ENCODE results near the gene ECSIT. TPM values are rescaled to one million over a fixed set of nuclear protein-coding genes. Genes with fewer than 3 reads are reported as not detected.

Gene ECSIT
- total RNA-seq, 1 experiment from 2014 or later = 56.4 TPM

DNA sequence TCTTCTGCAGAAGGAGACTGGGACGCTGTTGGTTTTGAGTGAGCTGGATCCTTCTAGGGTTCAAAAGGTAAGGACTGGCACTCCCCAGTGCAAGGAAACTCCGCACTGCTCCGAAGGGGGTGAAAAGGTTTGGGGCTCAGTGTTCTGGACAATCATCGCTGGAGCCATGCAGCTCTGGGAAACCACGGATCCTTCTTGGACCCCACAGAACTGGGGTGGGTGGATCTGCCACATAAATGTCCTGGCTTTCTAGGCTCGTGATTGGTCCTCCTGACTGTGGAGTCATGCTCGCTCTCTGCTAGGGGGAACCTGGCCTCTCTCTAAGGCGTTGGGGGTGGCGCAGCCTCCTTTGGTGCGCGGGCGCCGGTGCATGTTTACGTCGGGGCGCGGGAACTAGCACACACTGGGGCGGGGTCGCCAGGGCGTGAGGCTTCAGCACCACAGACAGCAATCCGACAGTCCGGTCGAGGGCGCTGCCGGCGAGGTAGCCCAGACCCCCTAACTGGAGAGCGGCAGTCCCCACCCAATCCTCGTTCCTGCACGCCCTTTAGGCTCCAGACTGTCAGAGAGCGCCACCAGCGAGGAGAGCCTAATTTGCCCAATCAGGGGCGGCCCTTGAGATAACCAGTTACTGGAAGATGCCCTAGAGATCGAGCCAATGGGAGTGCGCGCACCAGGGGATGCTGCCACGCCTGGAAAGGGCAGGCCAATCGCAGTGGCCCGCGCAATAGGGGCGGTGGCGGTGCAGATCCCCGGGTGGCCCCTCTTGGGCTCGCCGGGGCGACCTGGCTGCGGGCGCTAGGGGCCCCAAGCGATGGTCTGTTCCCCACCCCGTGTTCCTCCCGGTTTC, 47.2 kb downstream of the ECSIT start (continued):
- TF ChIP-seq, protein P1, sequence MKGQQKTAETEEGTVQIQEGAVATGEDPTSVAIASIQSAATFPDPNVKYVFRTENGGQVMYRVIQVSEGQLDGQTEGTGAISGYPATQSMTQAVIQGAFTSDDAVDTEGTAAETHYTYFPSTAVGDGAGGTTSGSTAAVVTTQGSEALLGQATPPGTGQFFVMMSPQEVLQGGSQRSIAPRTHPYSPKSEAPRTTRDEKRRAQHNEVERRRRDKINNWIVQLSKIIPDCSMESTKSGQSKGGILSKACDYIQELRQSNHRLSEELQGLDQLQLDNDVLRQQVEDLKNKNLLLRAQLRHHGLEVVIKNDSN (CRISPR knock-in tag; IDR thresholded peaks at IDR 0.05) = no peak
- TF ChIP-seq NFYB (CRISPR knock-in tag; conservative IDR thresholded peaks at IDR 0.05; ENCODE audit: low read depth) = peak; percentile 78
- TF ChIP-seq, protein P2, sequence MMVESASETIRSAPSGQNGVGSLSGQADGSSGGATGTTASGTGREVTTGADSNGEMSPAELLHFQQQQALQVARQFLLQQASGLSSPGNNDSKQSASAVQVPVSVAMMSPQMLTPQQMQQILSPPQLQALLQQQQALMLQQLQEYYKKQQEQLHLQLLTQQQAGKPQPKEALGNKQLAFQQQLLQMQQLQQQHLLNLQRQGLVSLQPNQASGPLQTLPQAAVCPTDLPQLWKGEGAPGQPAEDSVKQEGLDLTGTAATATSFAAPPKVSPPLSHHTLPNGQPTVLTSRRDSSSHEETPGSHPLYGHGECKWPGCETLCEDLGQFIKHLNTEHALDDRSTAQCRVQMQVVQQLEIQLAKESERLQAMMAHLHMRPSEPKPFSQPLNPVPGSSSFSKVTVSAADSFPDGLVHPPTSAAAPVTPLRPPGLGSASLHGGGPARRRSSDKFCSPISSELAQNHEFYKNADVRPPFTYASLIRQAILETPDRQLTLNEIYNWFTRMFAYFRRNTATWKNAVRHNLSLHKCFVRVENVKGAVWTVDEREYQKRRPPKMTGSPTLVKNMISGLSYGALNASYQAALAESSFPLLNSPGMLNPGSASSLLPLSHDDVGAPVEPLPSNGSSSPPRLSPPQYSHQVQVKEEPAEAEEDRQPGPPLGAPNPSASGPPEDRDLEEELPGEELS (CRISPR knock-in tag; IDR thresholded peaks at IDR 0.05) = peak; percentile 84
- TF ChIP-seq, protein P3, sequence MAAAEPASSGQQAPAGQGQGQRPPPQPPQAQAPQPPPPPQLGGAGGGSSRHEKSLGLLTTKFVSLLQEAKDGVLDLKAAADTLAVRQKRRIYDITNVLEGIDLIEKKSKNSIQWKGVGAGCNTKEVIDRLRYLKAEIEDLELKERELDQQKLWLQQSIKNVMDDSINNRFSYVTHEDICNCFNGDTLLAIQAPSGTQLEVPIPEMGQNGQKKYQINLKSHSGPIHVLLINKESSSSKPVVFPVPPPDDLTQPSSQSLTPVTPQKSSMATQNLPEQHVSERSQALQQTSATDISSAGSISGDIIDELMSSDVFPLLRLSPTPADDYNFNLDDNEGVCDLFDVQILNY (CRISPR knock-in tag; IDR thresholded peaks at IDR 0.05) = peak; percentile 21; the same call in 1 of the 2 replicates
- TF ChIP-seq, protein P4, sequence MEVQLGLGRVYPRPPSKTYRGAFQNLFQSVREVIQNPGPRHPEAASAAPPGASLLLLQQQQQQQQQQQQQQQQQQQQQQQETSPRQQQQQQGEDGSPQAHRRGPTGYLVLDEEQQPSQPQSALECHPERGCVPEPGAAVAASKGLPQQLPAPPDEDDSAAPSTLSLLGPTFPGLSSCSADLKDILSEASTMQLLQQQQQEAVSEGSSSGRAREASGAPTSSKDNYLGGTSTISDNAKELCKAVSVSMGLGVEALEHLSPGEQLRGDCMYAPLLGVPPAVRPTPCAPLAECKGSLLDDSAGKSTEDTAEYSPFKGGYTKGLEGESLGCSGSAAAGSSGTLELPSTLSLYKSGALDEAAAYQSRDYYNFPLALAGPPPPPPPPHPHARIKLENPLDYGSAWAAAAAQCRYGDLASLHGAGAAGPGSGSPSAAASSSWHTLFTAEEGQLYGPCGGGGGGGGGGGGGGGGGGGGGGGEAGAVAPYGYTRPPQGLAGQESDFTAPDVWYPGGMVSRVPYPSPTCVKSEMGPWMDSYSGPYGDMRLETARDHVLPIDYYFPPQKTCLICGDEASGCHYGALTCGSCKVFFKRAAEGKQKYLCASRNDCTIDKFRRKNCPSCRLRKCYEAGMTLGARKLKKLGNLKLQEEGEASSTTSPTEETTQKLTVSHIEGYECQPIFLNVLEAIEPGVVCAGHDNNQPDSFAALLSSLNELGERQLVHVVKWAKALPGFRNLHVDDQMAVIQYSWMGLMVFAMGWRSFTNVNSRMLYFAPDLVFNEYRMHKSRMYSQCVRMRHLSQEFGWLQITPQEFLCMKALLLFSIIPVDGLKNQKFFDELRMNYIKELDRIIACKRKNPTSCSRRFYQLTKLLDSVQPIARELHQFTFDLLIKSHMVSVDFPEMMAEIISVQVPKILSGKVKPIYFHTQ (CRISPR knock-in tag; IDR thresholded peaks at IDR 0.05) = no peak
- peak; percentile 66; the same call in 1 of the 2 replicates for TF ChIP-seq ETV6 (CRISPR knock-in tag; IDR thresholded peaks at IDR 0.05)
- TF ChIP-seq CBFB (CRISPR knock-in tag; IDR thresholded peaks at IDR 0.05; ENCODE audit: low read depth) = no peak
- no peak for TF ChIP-seq ZNF396 (CRISPR knock-in tag; IDR thresholded peaks at IDR 0.05; ENCODE audit: borderline replicate concordance)
- TF ChIP-seq, protein P5, sequence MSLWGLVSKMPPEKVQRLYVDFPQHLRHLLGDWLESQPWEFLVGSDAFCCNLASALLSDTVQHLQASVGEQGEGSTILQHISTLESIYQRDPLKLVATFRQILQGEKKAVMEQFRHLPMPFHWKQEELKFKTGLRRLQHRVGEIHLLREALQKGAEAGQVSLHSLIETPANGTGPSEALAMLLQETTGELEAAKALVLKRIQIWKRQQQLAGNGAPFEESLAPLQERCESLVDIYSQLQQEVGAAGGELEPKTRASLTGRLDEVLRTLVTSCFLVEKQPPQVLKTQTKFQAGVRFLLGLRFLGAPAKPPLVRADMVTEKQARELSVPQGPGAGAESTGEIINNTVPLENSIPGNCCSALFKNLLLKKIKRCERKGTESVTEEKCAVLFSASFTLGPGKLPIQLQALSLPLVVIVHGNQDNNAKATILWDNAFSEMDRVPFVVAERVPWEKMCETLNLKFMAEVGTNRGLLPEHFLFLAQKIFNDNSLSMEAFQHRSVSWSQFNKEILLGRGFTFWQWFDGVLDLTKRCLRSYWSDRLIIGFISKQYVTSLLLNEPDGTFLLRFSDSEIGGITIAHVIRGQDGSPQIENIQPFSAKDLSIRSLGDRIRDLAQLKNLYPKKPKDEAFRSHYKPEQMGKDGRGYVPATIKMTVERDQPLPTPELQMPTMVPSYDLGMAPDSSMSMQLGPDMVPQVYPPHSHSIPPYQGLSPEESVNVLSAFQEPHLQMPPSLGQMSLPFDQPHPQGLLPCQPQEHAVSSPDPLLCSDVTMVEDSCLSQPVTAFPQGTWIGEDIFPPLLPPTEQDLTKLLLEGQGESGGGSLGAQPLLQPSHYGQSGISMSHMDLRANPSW (CRISPR knock-in tag; conservative IDR thresholded peaks at IDR 0.05; ENCODE audit: low read depth) = no peak
- no peak for TF ChIP-seq ZNF232 (CRISPR knock-in tag; IDR thresholded peaks at IDR 0.05)
- peak; percentile 64; the same call in 1 of the 2 replicates for TF ChIP-seq TCF7 (CRISPR knock-in tag; IDR thresholded peaks at IDR 0.05; ENCODE audit: low read depth)
- peak; percentile 86 for TF ChIP-seq NFE2L1 (CRISPR knock-in tag; IDR thresholded peaks at IDR 0.05)
- TF ChIP-seq, protein P6, sequence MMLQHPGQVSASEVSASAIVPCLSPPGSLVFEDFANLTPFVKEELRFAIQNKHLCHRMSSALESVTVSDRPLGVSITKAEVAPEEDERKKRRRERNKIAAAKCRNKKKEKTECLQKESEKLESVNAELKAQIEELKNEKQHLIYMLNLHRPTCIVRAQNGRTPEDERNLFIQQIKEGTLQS (CRISPR knock-in tag; conservative IDR thresholded peaks at IDR 0.05) = peak; percentile 68; the same call in 1 of the 2 replicates
- TF ChIP-seq HMGA2 (CRISPR knock-in tag; IDR thresholded peaks at IDR 0.05) = no peak
- TF ChIP-seq ZNF121 (CRISPR knock-in tag; IDR thresholded peaks at IDR 0.05) = no peak
- TF ChIP-seq, protein P7, sequence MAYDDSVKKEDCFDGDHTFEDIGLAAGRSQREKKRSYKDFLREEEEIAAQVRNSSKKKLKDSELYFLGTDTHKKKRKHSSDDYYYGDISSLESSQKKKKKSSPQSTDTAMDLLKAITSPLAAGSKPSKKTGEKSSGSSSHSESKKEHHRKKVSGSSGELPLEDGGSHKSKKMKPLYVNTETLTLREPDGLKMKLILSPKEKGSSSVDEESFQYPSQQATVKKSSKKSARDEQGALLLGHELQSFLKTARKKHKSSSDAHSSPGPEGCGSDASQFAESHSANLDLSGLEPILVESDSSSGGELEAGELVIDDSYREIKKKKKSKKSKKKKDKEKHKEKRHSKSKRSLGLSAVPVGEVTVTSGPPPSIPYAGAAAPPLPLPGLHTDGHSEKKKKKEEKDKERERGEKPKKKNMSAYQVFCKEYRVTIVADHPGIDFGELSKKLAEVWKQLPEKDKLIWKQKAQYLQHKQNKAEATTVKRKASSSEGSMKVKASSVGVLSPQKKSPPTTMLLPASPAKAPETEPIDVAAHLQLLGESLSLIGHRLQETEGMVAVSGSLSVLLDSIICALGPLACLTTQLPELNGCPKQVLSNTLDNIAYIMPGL (CRISPR knock-in tag; IDR thresholded peaks at IDR 0.05) = no peak
- TF ChIP-seq, protein P8, sequence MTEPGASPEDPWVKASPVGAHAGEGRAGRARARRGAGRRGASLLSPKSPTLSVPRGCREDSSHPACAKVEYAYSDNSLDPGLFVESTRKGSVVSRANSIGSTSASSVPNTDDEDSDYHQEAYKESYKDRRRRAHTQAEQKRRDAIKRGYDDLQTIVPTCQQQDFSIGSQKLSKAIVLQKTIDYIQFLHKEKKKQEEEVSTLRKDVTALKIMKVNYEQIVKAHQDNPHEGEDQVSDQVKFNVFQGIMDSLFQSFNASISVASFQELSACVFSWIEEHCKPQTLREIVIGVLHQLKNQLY (CRISPR knock-in tag; IDR thresholded peaks at IDR 0.05) = no peak
- TF ChIP-seq ZNF671 (CRISPR knock-in tag; IDR thresholded peaks at IDR 0.05) = no peak
- TF ChIP-seq CREB1 (CRISPR knock-in tag; IDR thresholded peaks at IDR 0.05) = 0 out of 2 replicates have a peak, but pooled peaks have one; percentile 24
- no peak for TF ChIP-seq ZNF423 (CRISPR knock-in tag; IDR thresholded peaks at IDR 0.05)
- peak; percentile 54; the same call in 1 of the 2 replicates for TF ChIP-seq NR2C2 (CRISPR knock-in tag; IDR thresholded peaks at IDR 0.05)
